ENCODE data around the gene KRT13.

The KRT13 gene

GRCh38 chr17:41475421-41475820 lies 30.0 kb downstream of the KRT13 start:
- no peak for DNase-seq (ENCODE audit: low read depth in 1 of 2, low spot score in 1 of 2)

GRCh38 chr17:41474863-41475262 lies 30.5 kb downstream of the KRT13 start:
- DNase-seq (ENCODE audit: low read depth in 1 of 2, low spot score in 1 of 2): no peak

DNA sequence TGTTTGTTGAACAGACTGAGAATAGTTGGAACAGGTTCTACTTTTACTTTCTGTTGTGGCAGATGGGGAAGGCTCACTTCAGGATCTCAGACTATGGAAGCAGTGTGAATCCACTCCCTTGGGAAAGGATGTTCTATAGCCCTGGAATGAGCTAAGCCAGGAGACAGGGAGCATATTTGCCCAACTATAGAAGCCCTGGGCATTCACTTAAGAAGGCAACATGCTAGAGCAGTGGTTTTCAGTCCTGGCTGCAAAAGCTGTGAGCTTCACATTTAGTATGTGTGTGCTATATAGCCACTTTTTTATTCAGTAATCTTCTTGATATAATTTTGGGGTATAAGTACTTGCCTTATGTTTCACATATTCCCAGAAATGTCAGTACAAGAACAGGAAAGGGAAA lies 37.1 kb downstream of the KRT13 start:
- DNase-seq (ENCODE audit: low read depth in 1 of 2, low spot score in 1 of 2): no peak

GRCh38 chr17:41467561-41467960 lies 37.9 kb downstream of the KRT13 start:
- no peak for DNase-seq (ENCODE audit: low read depth in 1 of 2, low spot score in 1 of 2)

GRCh38 chr17:41466988-41467387 lies 38.4 kb downstream of the KRT13 start, which contains the start of gene KRT32:
Gene KRT32 (minus strand): TSS chr17:41467386. CDS start chr17:41467325, 61 bp downstream.
- DNase-seq (ENCODE audit: low read depth in 1 of 2, low spot score in 1 of 2): no peak

GRCh38 chr17:41464682-41465081 lies 40.7 kb downstream of the KRT13 start:
- no peak for DNase-seq (ENCODE audit: low read depth in 1 of 2, low spot score in 1 of 2)

DNA sequence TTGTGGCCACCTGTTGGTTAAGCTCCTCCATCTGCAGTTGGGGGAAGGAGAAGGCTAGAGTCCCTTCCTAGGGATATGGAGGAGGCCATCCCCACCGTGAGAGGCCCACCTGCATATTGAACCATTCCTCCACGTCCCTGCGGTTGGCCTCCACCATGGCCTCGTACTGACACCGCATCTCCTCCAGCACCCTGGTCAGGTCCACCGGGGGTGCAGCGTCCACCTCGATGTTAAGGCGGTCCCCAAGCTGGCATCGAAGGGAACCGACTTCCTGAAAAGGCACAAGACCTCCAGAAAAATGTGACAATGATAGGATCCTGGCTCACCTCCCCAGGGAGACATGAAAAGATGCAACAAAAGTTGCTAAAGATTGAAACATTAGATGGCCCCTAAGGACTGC lies 41.2 kb downstream of the KRT13 start:
- DNase-seq (ENCODE audit: low read depth in 1 of 2, low spot score in 1 of 2): no peak

DNA sequence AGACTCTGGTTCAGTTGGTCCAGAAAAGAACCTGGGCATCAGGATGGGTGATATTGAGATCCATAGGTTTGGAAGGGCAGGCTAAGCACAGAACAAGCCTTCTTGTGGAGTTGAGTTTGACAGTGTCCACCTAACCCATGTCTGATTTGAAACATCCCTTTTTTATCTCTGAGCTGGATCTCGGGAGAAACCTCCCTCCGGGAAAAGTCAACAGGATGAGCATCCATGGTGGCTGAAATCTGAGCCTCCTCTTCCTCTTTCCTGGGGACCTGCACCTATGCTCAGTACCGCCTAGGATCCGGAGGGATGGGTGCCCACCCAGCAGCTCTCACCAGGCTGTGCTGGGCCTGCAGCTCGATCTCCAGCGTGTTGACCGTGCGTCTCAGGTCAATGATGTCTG lies 41.7 kb downstream of the KRT13 start:
- no peak for DNase-seq (ENCODE audit: low read depth in 1 of 2, low spot score in 1 of 2)

- no peak for DNase-seq (ENCODE audit: low read depth in 1 of 2, low spot score in 1 of 2)
Observed at GRCh38 chr17:41462705-41463104, 42.7 kb downstream of the KRT13 start.

DNA sequence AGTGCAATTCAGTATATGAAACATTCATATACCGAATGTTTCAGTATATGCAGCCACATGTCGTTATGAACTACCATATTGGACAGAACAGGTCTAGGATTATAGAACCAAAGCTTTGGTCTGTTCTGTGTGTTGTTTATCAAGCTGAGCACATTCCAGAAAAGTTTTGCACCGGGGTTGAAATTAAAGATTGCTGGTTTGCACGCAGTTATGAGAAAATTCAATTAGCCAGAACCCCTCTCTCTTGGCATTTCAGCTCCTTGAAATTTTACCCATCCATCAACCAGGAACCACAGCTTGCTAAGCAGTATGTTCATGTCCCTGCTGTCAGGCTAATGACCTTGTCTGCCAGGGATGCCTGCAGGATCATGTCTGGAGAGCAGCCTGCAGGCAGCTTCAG lies 47.7 kb downstream of the KRT13 start:
- no peak for DNase-seq (ENCODE audit: low read depth in 1 of 2, low spot score in 1 of 2)

DNA sequence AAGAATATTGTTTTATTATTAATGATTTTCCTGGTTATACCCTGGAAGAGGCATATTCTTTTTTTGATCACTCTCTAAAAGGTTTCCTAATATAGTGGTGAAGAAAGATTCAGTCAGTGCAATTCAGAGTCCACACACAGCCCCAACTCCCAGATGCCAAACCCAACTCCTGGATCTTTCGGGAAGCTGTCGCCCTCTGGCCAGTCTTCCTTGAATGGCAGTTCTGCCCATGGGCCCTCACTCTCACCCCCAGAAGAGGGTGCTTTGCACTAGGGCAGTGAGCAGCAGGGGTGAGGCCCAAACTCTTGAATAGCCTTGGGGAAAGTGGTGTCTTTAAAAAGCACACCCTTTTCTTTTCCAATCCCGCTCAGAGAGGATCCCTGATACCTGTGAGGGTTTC lies 49.2 kb downstream of the KRT13 start:
- DNase-seq (ENCODE audit: low read depth in 1 of 2, low spot score in 1 of 2): no peak

- DNase-seq (ENCODE audit: low read depth in 1 of 2, low spot score in 1 of 2): no peak
Observed at GRCh38 chr17:41455236-41455635, 50.2 kb downstream of the KRT13 start.

DNA sequence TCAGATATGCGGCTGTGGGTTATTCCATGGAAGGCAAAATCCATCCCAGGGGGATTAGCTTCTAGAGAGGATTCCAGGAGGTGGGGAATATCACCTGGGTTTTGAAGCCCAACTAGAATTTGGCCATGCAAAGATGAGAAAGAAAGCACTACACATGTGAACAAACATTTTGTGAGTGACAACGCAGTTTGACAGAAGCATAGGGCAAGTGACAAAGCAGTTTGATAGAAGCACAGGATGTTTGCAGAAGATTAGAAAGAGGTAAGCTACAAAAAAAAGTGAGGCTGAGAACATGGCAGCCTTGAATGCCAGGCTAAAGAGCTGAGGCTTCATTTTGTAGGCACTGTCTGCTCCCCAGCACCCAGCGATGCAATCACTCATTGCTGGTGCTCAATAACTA lies 52.3 kb downstream of the KRT13 start:
- DNase-seq (ENCODE audit: low read depth in 1 of 2, low spot score in 1 of 2): no peak

DNA sequence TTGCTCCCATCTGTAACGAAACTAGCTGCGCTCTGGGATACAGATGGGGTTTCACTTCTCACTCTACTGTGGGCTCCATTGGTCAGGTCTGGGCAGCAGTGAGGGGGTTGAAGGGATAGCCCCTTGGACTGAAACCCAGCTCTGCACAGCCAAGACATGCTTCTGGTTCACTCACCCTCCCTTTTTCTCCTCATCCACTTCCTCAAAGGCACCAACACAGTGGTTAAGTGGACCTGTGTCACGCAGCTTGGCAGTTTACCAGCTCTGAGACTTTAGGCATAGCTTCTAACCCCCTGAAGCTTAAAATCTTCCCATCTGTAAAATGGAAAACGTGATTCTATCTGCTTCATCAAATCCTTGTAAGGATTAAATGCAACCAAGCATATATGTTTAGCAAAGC lies 53.1 kb downstream of the KRT13 start:
- no peak for DNase-seq (ENCODE audit: low read depth in 1 of 2, low spot score in 1 of 2)

GRCh38 chr17:41451154-41451728 lies 54.2 kb downstream of the KRT13 start:
- DNase-seq (ENCODE audit: low read depth in 1 of 2, low spot score in 1 of 2): no peak
